GM18858 (cell line): Measurements from ENCODE around the gene FBXO11.
A peak's percentile ranks its signal among the peaks of the same experiment; 100 is the strongest.

Source experiments
- ATAC-seq: cut with Tn5 transposase; IDR thresholded peaks from one replicate; pipeline ENCODE4 v1.9.1; 2021; ENCODE audit not compliant: unreplicated experiment

FBXO11 gene

GRCh38 chr2:47796090-47796697 is 110.1 kb downstream of the FBXO11 start:
- ATAC-seq, result no peak

- no peak for ATAC-seq
These were observed 120.3 kb downstream of the FBXO11 start for GRCh38 chr2:47785986-47786385.

DNA sequence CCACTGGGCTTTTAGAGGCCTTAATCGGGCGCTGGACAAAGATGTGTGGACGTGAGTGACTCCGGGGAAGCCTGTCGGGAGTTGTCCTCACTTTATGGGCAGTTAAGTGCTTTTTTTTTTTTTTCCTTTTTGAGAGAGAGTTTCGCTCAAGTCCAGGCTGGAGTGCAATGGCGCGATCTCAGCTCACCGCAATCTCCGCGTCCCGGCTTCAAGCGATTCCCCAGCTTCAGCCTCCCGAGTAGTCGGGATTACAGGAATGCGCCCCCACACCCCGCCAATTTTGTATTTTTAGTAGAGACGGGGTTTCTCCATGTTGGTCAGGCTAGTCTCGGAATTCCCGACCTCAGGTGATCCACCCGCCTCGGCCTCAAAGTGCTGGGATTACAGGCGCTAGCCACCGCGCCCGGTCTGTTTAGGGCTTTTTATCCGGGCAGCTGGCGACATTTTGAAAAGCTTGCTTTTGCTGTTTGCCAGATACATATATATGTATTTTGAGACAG is 121.9 kb downstream of the FBXO11 start:
- ATAC-seq, result no peak

- peak; percentile 3 for ATAC-seq
These were observed 122.6 kb downstream of the FBXO11 start for GRCh38 chr2:47783486-47784351.

DNA sequence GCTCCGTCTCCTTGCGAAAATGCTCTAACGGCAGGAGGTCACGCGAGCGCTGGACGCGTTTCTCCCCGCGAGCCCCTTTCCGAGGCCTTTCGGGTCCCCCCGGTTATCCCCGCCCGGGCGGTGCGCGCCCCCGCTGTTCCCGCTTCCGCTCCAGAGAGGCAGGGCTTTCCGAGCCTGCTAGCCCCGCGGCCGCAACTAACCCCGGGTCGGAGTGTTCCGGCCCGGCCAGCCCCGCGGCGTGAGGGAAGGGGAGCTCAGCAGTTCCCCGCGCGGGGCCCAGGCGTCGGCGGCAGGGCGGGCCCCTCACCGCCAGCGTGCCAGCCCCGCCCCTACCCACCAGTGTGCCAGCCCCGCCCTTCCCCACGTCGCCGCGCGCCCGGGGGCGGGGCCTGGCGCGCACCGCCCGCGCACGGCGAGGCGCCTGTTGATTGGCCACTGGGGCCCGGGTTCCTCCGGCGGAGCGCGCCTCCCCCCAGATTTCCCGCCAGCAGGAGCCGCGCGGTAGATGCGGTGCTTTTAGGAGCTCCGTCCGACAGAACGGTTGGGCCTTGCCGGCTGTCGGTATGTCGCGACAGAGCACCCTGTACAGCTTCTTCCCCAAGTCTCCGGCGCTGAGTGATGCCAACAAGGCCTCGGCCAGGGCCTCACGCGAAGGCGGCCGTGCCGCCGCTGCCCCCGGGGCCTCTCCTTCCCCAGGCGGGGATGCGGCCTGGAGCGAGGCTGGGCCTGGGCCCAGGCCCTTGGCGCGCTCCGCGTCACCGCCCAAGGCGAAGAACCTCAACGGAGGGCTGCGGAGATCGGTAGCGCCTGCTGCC is 123.4 kb downstream of the FBXO11 start, which contains the start of gene MSH6:
Gene MSH6 (plus strand): TSS at position 475 of the 815 bp plus-strand sequence. CDS start 89 bp downstream, at position 564.
- peak; percentile 76 for ATAC-seq

GRCh38 chr2:47782381-47782670 is 124.0 kb downstream of the FBXO11 start:
- no peak for ATAC-seq

DNA sequence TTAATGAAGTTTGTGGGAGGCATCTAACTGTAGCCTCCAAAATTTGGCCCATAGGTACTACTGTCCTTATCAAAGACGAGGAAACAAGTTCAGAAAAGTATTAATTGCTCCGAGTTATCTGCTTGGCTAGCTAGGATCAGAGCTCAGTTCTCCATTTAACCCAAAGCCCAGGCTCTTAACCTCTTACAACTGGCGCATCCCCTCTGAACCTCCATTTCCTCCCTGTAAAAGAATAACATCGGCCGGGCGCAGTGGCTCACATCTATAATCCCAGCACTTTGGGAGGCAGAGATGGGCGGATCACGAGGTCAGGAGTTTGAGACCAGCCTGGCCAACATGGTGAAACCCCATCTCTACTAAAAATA is 126.9 kb downstream of the FBXO11 start:
- ATAC-seq, result no peak

DNA sequence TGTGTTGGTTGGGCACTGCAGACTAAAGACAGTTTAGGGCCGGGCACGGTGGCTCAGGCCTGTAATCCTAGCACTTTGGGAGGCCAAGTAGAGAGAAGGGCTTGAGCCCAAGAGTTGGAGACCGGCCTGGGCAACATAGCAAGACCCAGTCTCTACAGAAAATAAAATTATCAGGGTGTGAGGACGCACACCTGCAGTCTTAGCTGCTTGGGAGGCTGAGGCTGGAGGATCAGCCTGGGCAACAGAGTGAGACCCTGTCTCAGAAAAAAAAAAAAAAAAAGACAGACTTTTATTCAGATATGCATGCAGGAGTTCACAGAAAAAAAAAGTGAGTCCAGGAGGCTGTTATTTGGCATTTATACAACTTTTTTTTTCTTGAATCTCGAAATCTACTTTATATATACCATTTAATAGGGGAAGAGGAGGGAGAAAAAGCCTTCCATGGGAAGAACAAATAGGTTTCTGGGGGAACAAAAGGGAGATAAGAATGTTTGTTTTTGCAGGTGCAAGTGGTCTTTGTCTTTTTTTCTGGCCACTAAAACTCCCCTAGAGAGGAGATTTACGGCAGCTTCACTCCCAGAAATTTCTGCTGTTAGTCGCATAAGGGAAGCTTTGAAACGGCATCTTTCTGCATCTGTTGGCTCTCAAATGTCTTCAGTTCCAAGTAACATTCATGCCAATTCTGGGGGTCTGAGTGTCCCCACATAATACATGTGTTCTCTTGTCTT is 127.4 kb downstream of the FBXO11 start:
- ATAC-seq, result no peak

DNA sequence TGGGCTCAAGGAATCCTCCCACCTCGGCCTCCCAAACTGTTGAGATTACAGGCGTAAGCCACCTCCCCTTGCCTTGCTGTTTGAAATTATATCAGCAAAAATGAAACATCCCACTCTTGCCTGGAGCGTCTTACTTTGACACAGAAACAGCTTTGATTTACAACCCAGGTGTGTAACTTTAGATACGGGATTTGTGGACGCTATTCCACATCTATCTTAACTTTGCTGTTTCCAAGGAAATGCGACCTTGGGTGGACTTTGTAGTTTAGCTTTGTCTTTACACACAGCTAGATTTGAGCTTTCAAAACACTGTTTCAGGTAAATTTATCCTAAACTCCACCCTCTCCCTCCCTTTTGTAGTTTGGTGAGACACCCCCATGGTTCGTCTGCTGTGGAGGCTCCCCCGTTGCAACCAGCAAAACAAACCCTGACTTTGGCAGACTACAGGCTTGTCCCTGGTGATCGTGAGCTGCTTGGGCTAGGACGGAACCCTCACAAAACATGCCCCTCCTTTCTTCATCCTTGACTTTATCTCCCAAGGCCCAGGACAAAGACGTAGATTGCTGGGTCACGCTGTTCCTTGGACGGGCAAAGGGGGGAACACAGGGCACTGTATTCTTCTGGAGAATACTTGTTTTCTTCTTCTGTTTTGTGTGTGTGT is 128.9 kb downstream of the FBXO11 start:
- ATAC-seq, result no peak

GRCh38 chr2:47774567-47774966 is 131.7 kb downstream of the FBXO11 start:
- no peak for ATAC-seq

GRCh38 chr2:47772343-47772742 is 134.0 kb downstream of the FBXO11 start:
- no peak for ATAC-seq

- ATAC-seq, result no peak
These were observed 135.1 kb downstream of the FBXO11 start for GRCh38 chr2:47771211-47771610.

- ATAC-seq, result no peak
These were observed 137.0 kb downstream of the FBXO11 start for GRCh38 chr2:47769318-47769717.

DNA sequence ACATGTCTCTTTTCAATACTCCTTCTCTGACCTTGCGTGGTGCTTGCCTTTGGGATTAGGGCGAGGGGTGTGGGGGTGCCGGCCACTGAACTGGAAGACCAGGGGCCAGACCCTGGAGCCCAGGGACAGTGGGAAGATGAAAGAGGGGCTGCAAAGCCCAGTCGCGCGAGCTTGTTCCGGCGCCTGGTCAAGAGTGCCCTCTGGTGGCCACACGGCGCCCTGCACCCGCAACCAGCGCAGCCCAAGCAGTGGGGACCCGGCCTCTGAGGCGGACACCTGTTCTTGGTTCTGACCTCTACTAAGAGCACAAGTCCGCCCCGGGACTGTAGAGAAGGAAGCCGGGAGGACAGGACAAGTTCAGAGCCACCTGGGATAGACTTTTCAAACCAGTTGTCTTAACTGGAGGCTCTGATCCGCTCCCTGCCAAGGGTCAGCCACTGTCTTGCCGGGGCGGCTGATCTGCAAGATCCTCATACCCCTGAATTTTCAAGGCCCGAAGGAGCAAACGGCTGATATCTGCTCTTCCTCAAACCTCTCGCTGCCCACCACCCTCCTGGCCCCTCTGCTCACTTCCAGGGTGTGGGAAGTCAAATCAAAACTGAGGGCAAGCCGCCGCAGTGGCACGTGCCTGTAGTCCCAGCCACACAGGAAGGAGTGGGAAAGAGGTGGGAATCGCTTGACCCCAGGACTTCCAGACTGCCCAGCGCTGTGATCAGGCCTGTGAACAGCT is 138.3 kb downstream of the FBXO11 start:
- ATAC-seq, result peak; percentile 53

- no peak for ATAC-seq
These were observed 138.8 kb downstream of the FBXO11 start for GRCh38 chr2:47767497-47767844.

- peak; percentile 29 for ATAC-seq
These were observed 154.4 kb downstream of the FBXO11 start for GRCh38 chr2:47751856-47752414.

DNA sequence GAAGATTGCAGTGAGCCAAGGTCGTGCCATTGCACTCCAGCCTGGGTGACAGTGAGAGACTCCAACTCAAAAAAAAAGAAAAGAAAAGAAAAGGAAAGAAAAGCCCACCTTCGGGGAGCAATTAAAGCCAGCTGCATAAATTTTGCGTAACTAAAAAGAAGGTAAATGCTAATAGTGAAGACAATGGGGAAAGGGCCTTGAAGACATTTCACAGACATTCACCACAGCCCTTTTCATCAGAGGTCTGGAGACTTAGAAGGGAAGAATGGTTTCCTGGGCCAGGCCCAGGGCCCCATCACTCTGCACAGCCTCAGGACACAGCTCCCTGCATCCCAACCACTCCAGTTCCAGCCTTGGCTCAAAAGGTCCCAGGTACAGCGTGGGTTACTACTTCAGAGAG is 158.4 kb downstream of the FBXO11 start:
- ATAC-seq, result no peak

DNA sequence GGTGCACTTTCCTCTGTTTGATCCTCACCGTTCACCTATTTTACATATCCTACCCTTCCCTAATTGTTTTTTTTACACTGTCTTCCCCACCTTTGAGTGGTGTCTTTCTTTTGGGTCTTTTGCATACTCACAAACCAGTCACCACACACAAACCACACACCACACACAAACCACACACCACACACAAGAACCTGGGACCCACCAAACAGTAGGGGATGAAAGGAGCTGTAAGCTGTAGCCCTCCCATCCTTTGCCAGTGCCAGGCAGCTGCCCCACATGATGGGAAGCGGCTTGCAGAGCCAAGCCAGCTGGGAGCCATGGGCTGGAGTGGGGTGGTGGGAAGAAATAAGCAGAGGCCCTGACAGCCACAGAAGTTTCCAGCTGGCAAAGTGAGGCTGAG is 162.2 kb downstream of the FBXO11 start:
- ATAC-seq, result no peak

GRCh38 chr2:47741637-47742036 is 164.7 kb downstream of the FBXO11 start:
- ATAC-seq, result no peak

DNA sequence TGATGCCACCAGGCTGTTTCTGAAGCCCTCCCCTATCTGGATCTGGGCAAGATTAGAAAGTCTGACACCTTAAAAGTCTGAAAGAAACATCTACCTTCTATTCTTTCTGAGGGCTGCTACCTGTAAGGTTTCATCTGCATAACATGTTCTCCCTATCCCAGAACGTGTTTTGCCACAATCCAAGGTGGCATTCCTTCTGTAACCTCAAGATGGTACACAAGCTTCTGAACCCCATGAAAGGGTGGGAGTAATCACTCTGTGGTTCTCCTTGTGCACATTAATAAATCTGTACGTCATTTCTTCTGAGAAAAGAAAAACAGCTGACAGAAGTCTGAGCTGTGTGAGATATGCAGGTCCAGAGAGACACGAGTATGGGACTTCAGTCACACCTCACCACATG is 165.2 kb downstream of the FBXO11 start:
- no peak for ATAC-seq
